NCI-H345 treated with DMSO at 0.1 percent for 48 hours (cell line): ENCODE data around the gene FOXK2.
"Not testable (repeated sequence)": the region's sequence is repeated elsewhere in the genome, so short reads cannot be mapped to it uniquely, and the experiment has no call there.

Experiments
- DNase-seq: peaks from one replicate; lab custom pipeline; 2025; ENCODE audit not compliant: unreplicated experiment; lab: John Stamatoyannopoulos, UW

The FOXK2 gene

GRCh38 chr17:82528484-82529265, 9.1 kb downstream of the FOXK2 start:
- DNase-seq = no peak

GRCh38 chr17:82529914-82530300, 10.4 kb downstream of the FOXK2 start:
- DNase-seq = no peak

GRCh38 chr17:82531431-82531881, 11.9 kb downstream of the FOXK2 start:
- DNase-seq = no peak

DNA sequence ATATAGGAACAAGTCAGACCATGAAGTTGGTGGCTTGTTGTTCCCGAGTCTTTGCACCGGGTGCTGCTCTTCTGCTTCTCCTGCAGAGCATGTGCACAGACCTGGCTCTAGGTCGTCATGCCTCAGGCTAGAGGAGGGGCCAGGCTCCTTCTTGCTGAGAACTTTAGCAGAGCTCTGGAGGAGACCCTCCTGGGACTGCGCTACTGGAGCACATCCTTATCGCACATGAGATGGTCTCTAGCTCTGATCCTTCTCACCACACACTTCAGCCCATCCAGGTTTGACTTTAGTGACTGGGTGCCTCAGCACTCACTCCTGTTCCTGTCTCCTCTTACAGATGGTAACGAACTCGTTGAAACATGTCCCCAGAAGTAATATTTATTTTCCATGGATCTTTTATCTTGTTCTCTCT, 14.9 kb downstream of the FOXK2 start:
- DNase-seq = no peak

DNA sequence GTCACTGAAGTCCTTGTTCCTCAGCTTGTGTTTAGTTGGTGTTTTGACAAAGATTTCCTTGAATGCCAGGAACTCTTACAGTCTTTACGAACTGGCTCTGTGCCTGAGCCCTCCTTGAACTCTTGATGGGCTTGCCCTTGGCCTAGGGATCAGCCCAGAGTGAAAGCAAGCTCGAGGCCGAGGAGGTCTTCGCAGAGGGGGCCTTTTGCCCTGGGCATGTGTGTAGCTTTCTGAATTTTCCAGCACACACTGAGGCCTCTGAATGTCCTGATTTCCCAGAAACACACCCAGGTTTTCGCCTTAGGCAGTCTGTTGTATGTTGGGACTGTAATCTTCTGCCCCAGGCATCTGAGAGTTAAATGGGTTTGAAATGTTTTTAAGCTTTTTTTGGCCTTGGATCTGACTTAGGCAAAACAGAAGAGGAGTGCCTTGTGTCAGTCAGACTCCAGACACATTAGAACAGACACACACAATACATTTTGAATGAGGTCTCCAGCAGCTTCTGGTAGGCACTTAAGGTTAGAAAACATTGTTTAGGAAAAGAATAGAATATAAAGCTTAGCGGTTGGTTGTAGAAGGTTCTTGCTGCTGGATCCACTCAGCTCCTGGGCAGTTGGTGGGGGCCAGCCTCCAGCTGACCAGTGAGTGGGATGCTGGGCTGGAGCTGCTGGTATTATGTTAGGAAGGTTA, 17.1 kb downstream of the FOXK2 start:
- DNase-seq = no peak

DNA sequence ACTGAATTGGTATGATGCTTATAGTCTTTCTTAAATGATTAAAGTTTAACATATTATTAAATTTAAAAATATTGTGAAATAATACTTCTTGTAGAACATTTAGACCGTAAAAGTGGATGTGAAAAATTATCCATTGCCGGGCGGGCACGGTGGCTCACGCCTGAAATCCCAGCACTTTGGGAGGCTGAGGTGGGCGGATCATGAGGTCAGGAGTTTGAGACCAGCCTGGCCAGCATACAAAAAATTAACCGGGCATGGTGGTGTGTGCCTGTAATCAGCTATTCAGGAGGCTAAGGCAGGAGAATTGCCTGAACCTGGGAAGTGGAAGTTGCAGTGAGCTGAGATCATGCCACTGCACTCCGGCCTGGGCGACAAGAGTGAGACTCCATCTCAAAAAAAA, 17.7 kb downstream of the FOXK2 start:
- DNase-seq = not testable (repeated sequence)

DNA sequence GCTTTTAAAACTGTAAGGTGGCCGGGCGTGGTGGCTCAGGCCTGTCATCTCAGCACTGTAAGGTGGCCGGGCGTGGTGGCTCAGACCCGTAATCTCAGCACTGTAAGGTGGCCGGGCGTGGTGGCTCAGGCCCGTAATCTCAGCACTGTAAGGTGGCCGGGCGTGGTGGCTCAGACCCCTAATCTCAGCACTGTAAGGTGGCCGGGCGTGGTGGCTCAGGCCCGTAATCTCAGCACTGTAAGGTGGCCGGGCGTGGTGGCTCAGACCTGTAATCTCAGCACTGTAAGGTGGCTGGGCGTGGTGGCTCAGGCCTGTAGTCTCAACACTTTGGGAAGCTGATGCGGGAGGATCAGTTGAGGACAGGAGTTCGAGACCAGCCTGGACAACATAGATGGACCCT, 19.5 kb downstream of the FOXK2 start:
- not testable (repeated sequence) for DNase-seq

DNA sequence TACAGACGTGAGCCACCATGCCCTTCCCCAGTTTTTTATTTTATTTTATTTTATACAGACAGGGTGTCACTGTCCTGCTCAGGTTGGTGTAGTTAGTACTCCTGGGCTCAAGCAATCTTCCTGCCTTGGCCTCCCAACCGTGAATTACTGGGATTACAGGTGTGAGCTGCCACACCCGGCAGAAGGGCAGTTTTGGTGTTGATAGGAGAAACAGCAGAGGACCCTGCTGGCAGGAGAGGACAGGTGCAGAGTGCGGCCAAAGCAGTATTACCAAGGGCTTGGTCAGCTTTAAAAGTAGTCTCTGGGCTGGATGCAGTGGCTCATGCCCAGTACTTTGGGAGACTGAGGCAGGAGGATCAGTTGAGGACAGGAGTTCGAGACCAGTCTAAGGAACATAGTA, 22.9 kb downstream of the FOXK2 start:
- DNase-seq = no peak

DNA sequence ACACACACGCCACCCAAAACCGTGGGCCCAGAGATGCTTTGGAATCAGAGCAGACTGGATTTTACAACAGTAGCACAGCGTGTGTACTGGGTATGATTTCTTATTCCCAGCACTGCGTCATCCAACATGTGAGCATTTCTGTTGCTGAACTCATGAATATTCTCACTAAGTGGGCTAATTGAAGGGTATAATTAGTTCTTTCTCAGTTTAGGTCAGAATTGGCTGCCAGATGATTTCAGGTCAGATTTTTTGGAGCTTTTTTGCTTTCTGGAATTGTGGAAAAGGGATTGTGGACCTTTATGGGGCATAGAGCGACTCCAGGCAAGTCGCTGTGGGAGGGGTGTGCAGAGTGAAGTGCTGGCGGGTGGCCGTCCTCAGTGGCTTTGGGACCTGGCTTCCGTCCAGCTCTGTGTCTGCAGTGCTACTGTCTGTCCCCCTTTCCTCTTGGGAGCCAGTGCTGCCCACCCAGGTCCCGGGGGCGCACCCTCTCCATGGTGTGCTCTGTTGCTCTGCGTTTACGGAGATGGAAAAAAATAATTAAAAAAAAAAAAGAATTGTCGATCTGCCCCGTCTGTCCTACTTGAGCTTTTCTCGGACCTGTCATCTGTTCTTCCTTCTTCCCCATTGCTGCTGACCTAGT, 25.0 kb downstream of the FOXK2 start:
- no peak for DNase-seq

DNA sequence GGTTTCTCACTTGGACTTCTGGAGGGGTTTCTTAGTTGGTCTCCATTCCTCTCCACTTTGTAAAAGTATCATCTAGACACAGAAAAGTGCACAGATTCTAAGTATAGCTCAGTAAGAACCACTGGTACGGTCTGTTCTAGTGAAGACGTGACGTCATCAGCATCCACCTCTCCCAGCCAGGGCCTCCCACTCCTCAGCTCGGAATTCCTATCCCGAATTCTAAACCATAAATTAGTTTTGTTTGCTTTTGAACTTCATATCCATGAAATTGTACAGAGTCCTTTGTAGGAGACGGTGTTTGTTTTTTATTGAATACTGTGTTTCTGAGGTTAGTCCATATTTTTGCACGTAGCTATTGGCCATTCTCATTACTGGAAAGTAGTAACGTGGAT, 25.5 kb downstream of the FOXK2 start:
- no peak for DNase-seq

DNA sequence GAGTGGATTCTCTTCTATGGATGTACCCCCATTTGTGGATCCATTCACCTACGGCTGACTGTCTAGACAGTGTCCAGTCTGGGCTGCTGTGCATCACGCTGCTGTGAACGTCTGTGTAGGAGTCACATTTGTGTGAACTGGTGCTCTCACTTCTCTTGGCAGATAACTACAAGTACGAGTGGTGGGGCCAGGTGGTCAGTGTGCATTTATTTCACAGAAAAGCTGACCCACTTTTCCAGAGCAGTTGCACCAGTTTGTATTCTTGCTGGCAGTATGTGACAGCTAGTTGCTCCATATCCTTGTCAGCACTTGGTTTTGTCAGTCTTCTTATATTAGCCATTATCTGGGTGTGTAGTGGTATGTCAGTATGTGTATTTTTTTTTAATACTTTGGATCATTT, 28.4 kb downstream of the FOXK2 start:
- no peak for DNase-seq

DNA sequence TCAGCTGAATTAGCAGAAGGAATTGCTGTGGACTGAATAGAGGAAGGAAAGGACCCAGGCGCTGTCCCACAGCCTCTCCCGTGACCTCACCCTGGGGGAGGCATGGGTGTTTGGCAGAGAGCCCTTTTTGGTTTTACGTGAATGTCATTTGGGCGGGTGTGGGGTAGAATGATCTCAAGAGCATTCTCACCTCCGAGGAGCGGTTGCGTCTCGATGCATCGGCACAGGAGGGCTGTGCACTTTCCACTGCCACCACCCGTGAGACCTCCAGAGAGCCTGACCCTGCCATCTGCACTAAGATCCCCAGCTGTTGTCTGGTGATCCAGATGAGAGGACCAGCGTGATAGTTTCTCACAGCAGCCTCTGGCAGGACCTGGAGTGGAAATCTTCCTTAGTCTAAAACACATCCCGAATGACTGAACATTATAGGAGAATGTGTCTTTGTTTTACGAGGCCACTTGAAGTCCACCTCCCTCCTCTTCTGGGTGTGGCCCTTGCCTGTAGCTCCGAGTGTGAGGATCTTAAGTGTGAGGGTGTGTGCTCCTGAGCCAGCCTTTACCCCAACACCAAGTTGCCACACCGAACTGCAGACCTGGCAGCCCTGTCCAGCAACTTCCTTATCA, 29.3 kb downstream of the FOXK2 start:
- DNase-seq = no peak

- DNase-seq = peak; percentile 35
Observed at GRCh38 chr17:82551779-82552457, 32.4 kb downstream of the FOXK2 start.

- no peak for DNase-seq
Observed at GRCh38 chr17:82552580-82552979, 33.0 kb downstream of the FOXK2 start.

- DNase-seq = no peak
Observed at GRCh38 chr17:82553210-82553930, 33.8 kb downstream of the FOXK2 start.

GRCh38 chr17:82557510-82557909, 38.0 kb downstream of the FOXK2 start:
- DNase-seq = not testable (repeated sequence)

DNA sequence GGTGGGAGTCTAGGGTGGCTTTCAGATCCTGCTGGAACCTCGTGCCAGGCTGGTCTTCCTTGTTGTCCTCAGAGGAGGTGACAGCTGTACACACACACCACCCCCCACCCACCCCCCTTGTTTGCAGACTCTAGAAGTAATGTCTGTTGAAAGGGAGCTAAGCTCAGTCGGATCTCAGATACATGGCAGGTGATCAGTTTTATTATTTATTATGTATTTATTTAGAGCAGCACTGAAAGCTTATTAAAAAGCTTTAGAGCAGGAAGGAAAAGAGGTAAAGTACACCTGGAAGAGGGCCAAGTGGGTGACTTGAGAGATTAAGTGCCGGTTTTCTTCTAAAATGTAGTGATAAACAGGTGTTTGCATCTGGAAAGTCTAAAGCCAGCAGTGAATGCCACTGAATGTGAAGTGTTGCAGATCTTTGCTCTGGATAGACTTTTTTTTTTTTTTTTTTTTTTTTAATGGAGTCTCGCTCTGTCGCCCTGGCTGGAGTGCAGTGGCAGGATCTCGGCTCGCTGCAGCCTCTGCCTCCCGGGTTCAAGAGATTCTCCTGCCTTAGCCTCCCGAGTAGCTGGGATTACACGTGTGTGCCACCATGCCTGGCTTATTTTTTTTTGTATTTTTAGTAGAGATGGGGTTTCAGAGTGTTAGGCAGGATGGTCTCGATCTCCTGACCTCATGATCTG, 40.2 kb downstream of the FOXK2 start:
- peak; percentile 95 for DNase-seq

GRCh38 chr17:82560252-82560642, 40.7 kb downstream of the FOXK2 start:
- no peak for DNase-seq

DNA sequence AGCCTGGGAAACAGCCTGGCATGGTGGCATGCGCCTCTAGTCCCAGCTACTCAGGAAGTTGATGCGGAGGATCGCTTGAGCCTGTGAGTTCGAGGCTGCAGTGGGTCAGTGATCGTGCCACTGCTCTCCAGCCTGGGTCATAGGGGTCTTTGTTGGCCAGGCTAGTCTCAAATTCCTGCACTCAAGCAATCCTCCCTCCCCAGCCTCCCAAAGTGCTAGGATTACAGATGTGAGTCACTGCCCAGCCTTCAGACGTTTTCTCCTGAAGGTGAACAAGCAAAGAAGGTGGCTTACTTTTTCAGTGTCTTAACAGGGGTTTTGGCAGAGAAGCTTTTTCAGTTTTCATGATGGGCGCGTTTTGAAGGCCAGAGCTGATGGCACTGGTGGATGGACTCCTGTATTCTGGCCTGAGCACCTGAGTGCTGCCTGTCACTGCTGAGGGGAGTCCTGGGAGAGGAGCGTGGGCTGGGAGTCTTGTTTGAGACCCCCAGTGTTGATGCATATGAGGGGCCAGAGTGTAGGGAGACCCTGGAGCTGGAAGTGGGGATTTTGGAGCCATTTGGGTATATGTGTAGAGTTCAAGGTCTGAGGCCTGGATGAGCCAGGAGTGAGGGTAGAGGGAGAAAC, 41.4 kb downstream of the FOXK2 start:
- no peak for DNase-seq
